WTC11 (cell line): Measurements from ENCODE around the gene TMEM266. TPM values are rescaled to one million over a fixed set of nuclear protein-coding genes. Genes with fewer than 3 reads are reported as not detected.

Experiments used
- ATAC-seq: fragments of 200-7000 bp; cut with Tn5 transposase; 2 replicates; pipeline ENCODE4 v1.10.0; 2021; ENCODE audit warnings: mild to moderate bottlenecking, moderate library complexity
- CTCF ChIA-PET: fragments of 300-600 bp; sonication (Branson Sonifier 250); formaldehyde crosslinking; loops from one replicate; lab custom pipeline; 2021; ENCODE audit warnings: antibody characterized with exemption; lab: Charles Lee
- POLR2A ChIA-PET: fragments of 350-600 bp; sonication (Branson Sonifier 250); formaldehyde crosslinking; loops from one replicate; lab custom pipeline; 2021; ENCODE audit warnings: antibody characterized with exemption; lab: Charles Lee
- DNase-seq: peaks from one replicate; pipeline ENCODE4 v3.0.0; 2021; ENCODE audit warnings: low spot score
- H3K27ac Mint-ChIP-seq: 2 replicates; pipeline ENCODE4 v1.8.0; 2021; ENCODE audit warnings: mixed read lengths
- H3K27me3 Mint-ChIP-seq: 2 replicates; pipeline ENCODE4 v1.8.0; 2021; ENCODE audit warnings: low read depth, mild to moderate bottlenecking, moderate library complexity, mixed read lengths
- H3K36me3 Mint-ChIP-seq: 2 replicates; pipeline ENCODE4 v1.8.0; 2021; ENCODE audit warnings: mixed read lengths
- H3K4me1 Mint-ChIP-seq: 2 replicates; pipeline ENCODE4 v1.8.0; 2022; ENCODE audit warnings: mixed read lengths
- H3K4me3 Mint-ChIP-seq: 2 replicates; pipeline ENCODE4 v1.8.0; 2021; ENCODE audit warnings: mild to moderate bottlenecking, moderate library complexity, mixed read lengths
- H3K9me3 Mint-ChIP-seq: 2 replicates; pipeline ENCODE4 v1.8.0; 2021; ENCODE audit warnings: mixed read lengths
- ESRRA ChIP-seq: sonication (generic); formaldehyde crosslinking; IDR thresholded peaks from 2 replicates; pipeline ENCODE4 v1.8.1; 2022; ENCODE audit warnings: mild to moderate bottlenecking, missing genetic modification reagents, borderline replicate concordance
- NR1H2 ChIP-seq: sonication (generic); formaldehyde crosslinking; IDR thresholded peaks from 2 replicates; pipeline ENCODE4 v1.9.0; 2021; ENCODE audit warnings: mild to moderate bottlenecking, moderate library complexity, missing genetic modification reagents
- SOX15 ChIP-seq: fragments of 250-450 bp; sonication (Bioruptor Pico); IDR thresholded peaks from 2 replicates; pipeline ENCODE4 v1.9.0; 2021; ENCODE audit warnings: mild to moderate bottlenecking
- SP1 ChIP-seq: sonication (generic); formaldehyde crosslinking; conservative IDR thresholded peaks from 2 replicates; pipeline ENCODE4 v1.8.1; 2022; ENCODE audit warnings: missing genetic modification reagents
- TCF7 ChIP-seq: sonication (generic); formaldehyde crosslinking; IDR thresholded peaks from 2 replicates; pipeline ENCODE4 v1.8.0; 2022; ENCODE audit warnings: mild to moderate bottlenecking, low read depth, missing genetic modification reagents, moderate library complexity
- ZNF138 ChIP-seq: sonication (generic); formaldehyde crosslinking; conservative IDR thresholded peaks from 2 replicates; pipeline ENCODE4 v1.8.1; 2022; ENCODE audit warnings: mild to moderate bottlenecking, moderate library complexity, missing genetic modification reagents
- ZNF423 ChIP-seq: fragments of 250-450 bp; sonication (Bioruptor Pico); IDR thresholded peaks from 2 replicates; pipeline ENCODE4 v2.1.2; 2022; ENCODE audit warnings: mild to moderate bottlenecking, moderate library complexity
- total RNA-seq: library from RNA; stranded (reverse); gene quantifications from 3 replicates; pipeline ENCODE4 v1.2.3, GENCODE V29; 2021
- TF ChIP-seq, protein P1 (sequence below): fragments of 250-450 bp; sonication (Bioruptor Pico); IDR thresholded peaks from 2 replicates; pipeline ENCODE4 v1.9.0; 2021; ENCODE audit warnings: mild to moderate bottlenecking
- TF ChIP-seq, protein P2 (sequence below): sonication (generic); formaldehyde crosslinking; IDR thresholded peaks from 2 replicates; pipeline ENCODE4 v1.8.0; 2023; ENCODE audit warnings: missing genetic modification reagents
- TF ChIP-seq, protein P3 (sequence below): sonication (generic); formaldehyde crosslinking; IDR thresholded peaks from 2 replicates; pipeline ENCODE4 v1.8.0; 2022; ENCODE audit warnings: mild to moderate bottlenecking, missing genetic modification reagents
- TF ChIP-seq, protein P4 (sequence below): sonication (generic); formaldehyde crosslinking; IDR thresholded peaks from 2 replicates; pipeline ENCODE4 v1.8.0; 2023; ENCODE audit warnings: missing genetic modification reagents, mild to moderate bottlenecking, borderline replicate concordance

Gene TMEM266
- total RNA-seq, 1 experiment from 2014 or later, result 8.6 TPM

DNA sequence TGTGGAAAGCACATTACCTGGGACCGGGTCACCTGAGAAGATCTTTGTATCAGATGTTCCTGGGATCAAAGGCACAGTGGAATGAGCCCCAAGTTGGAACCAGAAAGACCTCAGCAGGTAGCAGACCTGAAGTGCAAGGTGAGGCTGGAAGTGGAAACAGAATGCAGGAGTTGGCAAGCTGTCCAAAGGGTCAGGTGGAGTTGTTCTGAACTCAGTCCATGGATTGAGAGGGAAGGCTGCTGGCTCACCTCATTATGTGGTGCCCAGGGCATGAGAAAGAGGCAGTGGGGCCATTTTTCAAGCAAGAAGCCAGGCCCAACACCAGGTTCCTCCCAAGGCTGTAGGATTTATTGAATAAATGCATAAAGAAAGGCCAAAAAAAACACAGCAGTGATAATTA is 49.3 kb downstream of the TMEM266 start (continued):
- TF ChIP-seq, protein P1, sequence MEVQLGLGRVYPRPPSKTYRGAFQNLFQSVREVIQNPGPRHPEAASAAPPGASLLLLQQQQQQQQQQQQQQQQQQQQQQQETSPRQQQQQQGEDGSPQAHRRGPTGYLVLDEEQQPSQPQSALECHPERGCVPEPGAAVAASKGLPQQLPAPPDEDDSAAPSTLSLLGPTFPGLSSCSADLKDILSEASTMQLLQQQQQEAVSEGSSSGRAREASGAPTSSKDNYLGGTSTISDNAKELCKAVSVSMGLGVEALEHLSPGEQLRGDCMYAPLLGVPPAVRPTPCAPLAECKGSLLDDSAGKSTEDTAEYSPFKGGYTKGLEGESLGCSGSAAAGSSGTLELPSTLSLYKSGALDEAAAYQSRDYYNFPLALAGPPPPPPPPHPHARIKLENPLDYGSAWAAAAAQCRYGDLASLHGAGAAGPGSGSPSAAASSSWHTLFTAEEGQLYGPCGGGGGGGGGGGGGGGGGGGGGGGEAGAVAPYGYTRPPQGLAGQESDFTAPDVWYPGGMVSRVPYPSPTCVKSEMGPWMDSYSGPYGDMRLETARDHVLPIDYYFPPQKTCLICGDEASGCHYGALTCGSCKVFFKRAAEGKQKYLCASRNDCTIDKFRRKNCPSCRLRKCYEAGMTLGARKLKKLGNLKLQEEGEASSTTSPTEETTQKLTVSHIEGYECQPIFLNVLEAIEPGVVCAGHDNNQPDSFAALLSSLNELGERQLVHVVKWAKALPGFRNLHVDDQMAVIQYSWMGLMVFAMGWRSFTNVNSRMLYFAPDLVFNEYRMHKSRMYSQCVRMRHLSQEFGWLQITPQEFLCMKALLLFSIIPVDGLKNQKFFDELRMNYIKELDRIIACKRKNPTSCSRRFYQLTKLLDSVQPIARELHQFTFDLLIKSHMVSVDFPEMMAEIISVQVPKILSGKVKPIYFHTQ, result no peak
- TF ChIP-seq ESRRA (CRISPR knock-in tag), result no peak

DNA sequence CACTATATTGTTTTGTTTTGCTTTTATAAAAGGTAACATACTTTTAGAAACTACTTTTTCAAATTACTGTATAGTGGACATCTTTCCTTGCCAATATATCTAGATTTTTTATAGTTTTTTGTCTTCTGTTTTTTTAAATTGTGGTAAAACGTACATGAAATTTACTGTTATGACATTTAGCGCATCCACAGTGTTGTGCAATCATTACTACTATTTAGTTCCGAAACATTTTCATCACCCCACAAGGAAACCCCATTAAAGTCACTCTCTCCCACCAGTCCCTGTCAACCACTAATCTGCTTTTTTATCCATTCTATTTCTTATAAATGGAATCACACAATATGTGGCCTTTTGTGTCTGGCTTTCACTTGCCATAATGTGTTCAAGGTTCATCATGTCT is 54.8 kb downstream of the TMEM266 start:
- TF ChIP-seq ZNF423 (CRISPR knock-in tag) (no peak), SP1 (no peak)
- TF ChIP-seq, protein P2, sequence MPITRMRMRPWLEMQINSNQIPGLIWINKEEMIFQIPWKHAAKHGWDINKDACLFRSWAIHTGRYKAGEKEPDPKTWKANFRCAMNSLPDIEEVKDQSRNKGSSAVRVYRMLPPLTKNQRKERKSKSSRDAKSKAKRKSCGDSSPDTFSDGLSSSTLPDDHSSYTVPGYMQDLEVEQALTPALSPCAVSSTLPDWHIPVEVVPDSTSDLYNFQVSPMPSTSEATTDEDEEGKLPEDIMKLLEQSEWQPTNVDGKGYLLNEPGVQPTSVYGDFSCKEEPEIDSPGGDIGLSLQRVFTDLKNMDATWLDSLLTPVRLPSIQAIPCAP (CRISPR knock-in tag), result no peak
- Mint-ChIP-seq H3K27ac (no peak overlapping the region), H3K9me3 (peaks cover 14% of the 10 kb centered on the region), H3K36me3 (peaks cover 18% of the 10 kb centered on the region), H3K4me3 (no peak overlapping the region), H3K4me1 (peaks cover 20% of the 10 kb centered on the region), H3K27me3 (no peaks in the 10 kb centered on the region)
- CTCF ChIA-PET, result interaction anchor here (3.7 to 4.5 kb wide), 2 partner anchors 25 kb away, joined by 20 to 80 read pairs; no protein-coding TSS in a partner anchor
- ATAC-seq (no peak), DNase-seq (no peak)
- POLR2A ChIA-PET, result no interaction called here

DNA sequence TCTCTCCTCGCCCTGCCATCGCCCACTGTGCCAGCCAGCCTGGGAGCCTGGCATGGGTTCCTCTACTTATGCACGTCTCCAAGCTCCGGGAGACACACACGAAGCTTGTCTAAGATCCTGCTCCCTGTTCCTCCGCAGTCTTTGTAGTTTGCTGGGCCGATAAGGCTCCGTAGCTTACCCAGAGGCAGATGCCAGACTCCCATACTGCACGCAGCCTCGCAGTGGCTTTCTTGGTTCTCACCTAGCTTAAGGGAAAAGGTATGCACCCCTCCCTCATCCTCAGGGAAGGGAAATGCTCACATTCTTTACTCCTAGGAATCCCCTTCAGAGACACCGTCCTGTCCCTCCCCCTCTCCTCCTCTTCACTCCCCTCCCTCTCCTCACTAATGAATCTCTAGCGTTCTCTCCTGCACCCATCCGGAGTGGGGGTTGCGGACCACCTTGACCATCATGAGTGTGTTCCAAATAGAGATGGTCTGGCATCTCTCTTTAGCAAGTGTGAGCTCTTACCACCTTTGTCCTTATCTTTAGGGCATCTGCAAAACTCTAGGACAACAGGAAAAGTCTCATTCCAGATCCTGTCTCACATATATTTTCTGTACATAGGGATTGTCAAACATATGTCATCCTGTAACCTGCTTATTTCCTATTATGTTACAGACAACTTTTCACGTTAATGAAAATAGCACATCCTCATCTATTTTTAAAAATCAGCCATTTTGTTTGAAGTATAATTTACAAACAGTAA is 56.5 kb downstream of the TMEM266 start:
- TF ChIP-seq NR1H2 (CRISPR knock-in tag) (no peak), TCF7 (CRISPR knock-in tag) (no peak), ZNF138 (peak; percentile 31; the same call in 1 of the 2 replicates), SOX15 (no peak), SP1 (no peak)
- TF ChIP-seq, protein P3, sequence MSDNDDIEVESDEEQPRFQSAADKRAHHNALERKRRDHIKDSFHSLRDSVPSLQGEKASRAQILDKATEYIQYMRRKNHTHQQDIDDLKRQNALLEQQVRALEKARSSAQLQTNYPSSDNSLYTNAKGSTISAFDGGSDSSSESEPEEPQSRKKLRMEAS (CRISPR knock-in tag), result peak; percentile 44; the same call in 1 of the 2 replicates
- TF ChIP-seq, protein P4, sequence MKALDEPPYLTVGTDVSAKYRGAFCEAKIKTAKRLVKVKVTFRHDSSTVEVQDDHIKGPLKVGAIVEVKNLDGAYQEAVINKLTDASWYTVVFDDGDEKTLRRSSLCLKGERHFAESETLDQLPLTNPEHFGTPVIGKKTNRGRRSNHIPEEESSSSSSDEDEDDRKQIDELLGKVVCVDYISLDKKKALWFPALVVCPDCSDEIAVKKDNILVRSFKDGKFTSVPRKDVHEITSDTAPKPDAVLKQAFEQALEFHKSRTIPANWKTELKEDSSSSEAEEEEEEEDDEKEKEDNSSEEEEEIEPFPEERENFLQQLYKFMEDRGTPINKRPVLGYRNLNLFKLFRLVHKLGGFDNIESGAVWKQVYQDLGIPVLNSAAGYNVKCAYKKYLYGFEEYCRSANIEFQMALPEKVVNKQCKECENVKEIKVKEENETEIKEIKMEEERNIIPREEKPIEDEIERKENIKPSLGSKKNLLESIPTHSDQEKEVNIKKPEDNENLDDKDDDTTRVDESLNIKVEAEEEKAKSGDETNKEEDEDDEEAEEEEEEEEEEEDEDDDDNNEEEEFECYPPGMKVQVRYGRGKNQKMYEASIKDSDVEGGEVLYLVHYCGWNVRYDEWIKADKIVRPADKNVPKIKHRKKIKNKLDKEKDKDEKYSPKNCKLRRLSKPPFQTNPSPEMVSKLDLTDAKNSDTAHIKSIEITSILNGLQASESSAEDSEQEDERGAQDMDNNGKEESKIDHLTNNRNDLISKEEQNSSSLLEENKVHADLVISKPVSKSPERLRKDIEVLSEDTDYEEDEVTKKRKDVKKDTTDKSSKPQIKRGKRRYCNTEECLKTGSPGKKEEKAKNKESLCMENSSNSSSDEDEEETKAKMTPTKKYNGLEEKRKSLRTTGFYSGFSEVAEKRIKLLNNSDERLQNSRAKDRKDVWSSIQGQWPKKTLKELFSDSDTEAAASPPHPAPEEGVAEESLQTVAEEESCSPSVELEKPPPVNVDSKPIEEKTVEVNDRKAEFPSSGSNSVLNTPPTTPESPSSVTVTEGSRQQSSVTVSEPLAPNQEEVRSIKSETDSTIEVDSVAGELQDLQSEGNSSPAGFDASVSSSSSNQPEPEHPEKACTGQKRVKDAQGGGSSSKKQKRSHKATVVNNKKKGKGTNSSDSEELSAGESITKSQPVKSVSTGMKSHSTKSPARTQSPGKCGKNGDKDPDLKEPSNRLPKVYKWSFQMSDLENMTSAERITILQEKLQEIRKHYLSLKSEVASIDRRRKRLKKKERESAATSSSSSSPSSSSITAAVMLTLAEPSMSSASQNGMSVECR, result 0 out of 2 replicates have a peak, but pooled peaks have one; percentile 47
- H3K4me3 Mint-ChIP-seq, result peak overlapping the region; percentile 48
- peaks cover 4% of the 10 kb centered on the region for H3K9me3 Mint-ChIP-seq
- ChIA-PET POLR2A (interaction anchor here (0.7 kb wide), 1 partner anchor 23 kb away, joined by 3 read pairs; no protein-coding TSS in a partner anchor), CTCF (interaction anchor here (0.6 to 4.5 kb wide), 10 partner anchors 12 to 314 kb away, joined by 3 to 80 read pairs (median 4); partner anchors contain the start of gene TMEM266)
- ATAC-seq, result peak; percentile 97
- peaks cover 20% of the 10 kb centered on the region for H3K4me1 Mint-ChIP-seq
- DNase-seq, result peak; percentile 68
- H3K27ac Mint-ChIP-seq, result peak overlapping the region; percentile 86
- peaks cover 5% of the 10 kb centered on the region for H3K36me3 Mint-ChIP-seq
- no peaks in the 10 kb centered on the region for H3K27me3 Mint-ChIP-seq
